ENCODE measurements around the gene USP43. TPM values are rescaled to one million over a fixed set of nuclear protein-coding genes. Genes with fewer than 3 reads are reported as not detected.
"Not testable (repeated sequence)": the region's sequence is repeated elsewhere in the genome, so short reads cannot be mapped to it uniquely, and the experiment has no call there.

USP43 gene
- total RNA-seq, 1 donor from 2014 or later: 3.8 TPM

DNA sequence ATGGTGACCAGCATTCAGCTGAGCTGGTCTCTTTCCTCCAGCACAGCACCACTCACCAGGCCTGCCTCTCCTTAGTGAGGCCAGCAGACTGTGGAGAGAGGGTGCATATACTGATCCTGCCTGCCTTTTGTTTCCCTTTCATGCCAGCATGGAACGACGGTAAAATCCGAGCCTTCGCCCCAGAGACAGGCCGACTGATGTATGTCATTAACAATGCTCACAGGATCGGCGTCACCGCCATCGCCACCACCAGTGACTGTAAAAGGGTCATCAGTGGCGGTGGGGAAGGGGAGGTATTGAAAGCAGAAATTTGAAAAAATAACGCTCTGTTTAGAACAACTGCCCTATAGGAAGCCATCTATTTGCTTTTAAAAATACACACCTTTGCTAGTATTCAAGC lies 12.6 kb upstream of the USP43 start:
- Mint-ChIP-seq H3K9me3 (ENCODE audit: unreplicated experiment) (no peaks in the 10 kb centered on the region), H3K4me3 (ENCODE audit: unreplicated experiment) (no peak overlapping the region), H3K36me3 (ENCODE audit: unreplicated experiment) (no peaks in the 10 kb centered on the region), H3K4me1 (ENCODE audit: unreplicated experiment) (no peaks in the 10 kb centered on the region), H3K27me3 (ENCODE audit: unreplicated experiment) (peaks cover 21% of the 10 kb centered on the region), H3K27ac (ENCODE audit: unreplicated experiment) (no peak overlapping the region)
- peak; percentile 76 for DNase-seq (ENCODE audit: extremely low spot score, unreplicated experiment)
- TF ChIP-seq, protein P1, sequence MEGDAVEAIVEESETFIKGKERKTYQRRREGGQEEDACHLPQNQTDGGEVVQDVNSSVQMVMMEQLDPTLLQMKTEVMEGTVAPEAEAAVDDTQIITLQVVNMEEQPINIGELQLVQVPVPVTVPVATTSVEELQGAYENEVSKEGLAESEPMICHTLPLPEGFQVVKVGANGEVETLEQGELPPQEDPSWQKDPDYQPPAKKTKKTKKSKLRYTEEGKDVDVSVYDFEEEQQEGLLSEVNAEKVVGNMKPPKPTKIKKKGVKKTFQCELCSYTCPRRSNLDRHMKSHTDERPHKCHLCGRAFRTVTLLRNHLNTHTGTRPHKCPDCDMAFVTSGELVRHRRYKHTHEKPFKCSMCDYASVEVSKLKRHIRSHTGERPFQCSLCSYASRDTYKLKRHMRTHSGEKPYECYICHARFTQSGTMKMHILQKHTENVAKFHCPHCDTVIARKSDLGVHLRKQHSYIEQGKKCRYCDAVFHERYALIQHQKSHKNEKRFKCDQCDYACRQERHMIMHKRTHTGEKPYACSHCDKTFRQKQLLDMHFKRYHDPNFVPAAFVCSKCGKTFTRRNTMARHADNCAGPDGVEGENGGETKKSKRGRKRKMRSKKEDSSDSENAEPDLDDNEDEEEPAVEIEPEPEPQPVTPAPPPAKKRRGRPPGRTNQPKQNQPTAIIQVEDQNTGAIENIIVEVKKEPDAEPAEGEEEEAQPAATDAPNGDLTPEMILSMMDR (IDR thresholded peaks at IDR 0.05): no peak

DNA sequence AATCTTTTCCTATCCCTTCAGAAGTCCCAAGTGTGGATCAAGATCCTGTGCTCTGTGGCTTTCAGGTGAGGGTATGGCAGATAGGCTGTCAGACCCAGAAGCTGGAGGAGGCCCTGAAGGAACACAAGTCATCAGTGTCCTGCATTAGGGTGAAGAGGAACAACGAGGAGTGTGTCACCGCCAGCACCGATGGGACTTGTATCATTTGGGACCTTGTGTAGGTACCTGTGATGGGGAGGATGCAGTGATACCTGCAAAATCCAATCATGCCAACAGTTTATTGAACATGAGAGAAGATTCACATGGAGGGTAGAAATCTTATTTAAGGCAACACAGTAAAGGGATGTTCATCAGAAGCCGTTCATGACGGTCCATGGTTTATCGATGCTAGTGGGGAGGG lies 10.0 kb upstream of the USP43 start:
- Mint-ChIP-seq H3K36me3 (ENCODE audit: unreplicated experiment) (no peaks in the 10 kb centered on the region), H3K4me3 (ENCODE audit: unreplicated experiment) (no peak overlapping the region), H3K4me1 (ENCODE audit: unreplicated experiment) (no peaks in the 10 kb centered on the region), H3K9me3 (ENCODE audit: unreplicated experiment) (no peaks in the 10 kb centered on the region), H3K27ac (ENCODE audit: unreplicated experiment) (no peak overlapping the region), H3K27me3 (ENCODE audit: unreplicated experiment) (peaks cover 15% of the 10 kb centered on the region)
- TF ChIP-seq, protein P1 (IDR thresholded peaks at IDR 0.05): no peak
- DNase-seq (ENCODE audit: extremely low spot score, unreplicated experiment): peak; percentile 63

DNA sequence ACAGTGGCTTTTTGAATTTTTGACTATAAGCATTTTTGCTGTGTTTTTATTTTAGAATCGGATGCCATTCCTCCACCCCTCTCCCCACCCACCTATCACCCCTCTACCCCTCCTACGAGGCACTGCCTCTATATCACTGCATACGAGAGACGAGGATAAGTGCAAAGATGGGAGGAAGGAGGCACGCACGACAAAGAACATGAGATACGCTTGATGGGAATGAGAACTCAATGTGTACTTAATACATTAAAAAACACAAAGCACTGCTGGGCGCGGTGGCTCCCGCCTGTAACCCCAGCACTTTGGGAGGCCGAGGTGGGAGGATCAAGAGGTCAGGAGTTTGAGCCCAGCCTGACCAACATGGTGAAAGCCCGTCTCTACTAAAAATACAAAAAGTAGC lies 8.8 kb upstream of the USP43 start:
- Mint-ChIP-seq H3K9me3 (ENCODE audit: unreplicated experiment) (no peaks in the 10 kb centered on the region), H3K4me3 (ENCODE audit: unreplicated experiment) (no peak overlapping the region), H3K4me1 (ENCODE audit: unreplicated experiment) (no peaks in the 10 kb centered on the region), H3K27ac (ENCODE audit: unreplicated experiment) (no peak overlapping the region), H3K27me3 (ENCODE audit: unreplicated experiment) (peaks cover 15% of the 10 kb centered on the region), H3K36me3 (ENCODE audit: unreplicated experiment) (no peaks in the 10 kb centered on the region)
- TF ChIP-seq, protein P1 (IDR thresholded peaks at IDR 0.05): no peak
- DNase-seq (ENCODE audit: extremely low spot score, unreplicated experiment): peak; percentile 54

DNA sequence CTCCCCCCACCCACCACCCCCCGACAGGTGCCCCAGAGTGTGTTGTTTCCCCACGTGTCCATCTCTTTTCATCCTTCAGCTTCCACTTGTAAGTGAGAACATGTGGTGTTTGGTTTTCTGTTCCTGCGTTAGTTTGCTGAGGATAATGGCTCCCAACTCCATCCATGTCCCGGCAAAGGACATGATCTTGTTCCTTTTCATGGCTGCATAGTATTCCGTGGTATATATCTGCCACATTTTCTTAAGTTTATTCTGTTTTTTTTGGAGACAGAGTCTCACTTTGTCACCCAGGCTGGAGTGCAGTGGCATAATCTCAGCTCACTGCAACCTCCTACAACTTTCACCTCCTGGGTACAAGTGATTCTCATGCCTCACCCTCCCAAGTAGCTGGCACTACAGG lies 4.9 kb upstream of the USP43 start:
- peak; percentile 7 for DNase-seq (ENCODE audit: extremely low spot score, unreplicated experiment)
- not testable (repeated sequence) for H3K27me3 Mint-ChIP-seq (ENCODE audit: unreplicated experiment); H3K4me3 Mint-ChIP-seq (ENCODE audit: unreplicated experiment); H3K9me3 Mint-ChIP-seq (ENCODE audit: unreplicated experiment); H3K36me3 Mint-ChIP-seq (ENCODE audit: unreplicated experiment); H3K27ac Mint-ChIP-seq (ENCODE audit: unreplicated experiment)
- peaks cover 11% of the 10 kb centered on the region for H3K4me1 Mint-ChIP-seq (ENCODE audit: unreplicated experiment)

DNA sequence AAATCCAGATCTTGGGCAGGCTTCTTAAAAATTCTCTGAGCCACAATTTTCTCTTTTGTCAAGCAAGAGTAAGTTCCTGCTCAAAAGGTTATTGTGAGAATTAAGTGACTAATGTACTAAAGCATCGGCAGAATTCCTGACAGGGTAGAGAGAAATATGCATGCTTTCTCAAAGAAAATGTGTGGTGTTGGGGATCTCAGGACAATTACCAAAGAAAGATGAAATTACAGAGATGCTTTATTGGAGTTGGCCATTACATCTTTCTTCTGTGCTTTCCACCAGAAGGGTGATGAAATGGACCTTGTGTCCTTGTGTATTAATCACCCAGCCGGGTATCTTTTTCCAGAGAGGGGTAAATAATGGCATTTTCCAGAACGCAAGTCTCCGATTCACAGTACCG lies 1.7 kb upstream of the USP43 start:
- TF ChIP-seq, protein P1 (IDR thresholded peaks at IDR 0.05): no peak
- Mint-ChIP-seq H3K36me3 (ENCODE audit: unreplicated experiment) (no peaks in the 10 kb centered on the region), H3K27ac (ENCODE audit: unreplicated experiment) (no peak overlapping the region), H3K4me1 (ENCODE audit: unreplicated experiment) (peaks cover 36% of the 10 kb centered on the region), H3K27me3 (ENCODE audit: unreplicated experiment) (no peaks in the 10 kb centered on the region), H3K9me3 (ENCODE audit: unreplicated experiment) (no peaks in the 10 kb centered on the region), H3K4me3 (ENCODE audit: unreplicated experiment) (no peak overlapping the region)
- DNase-seq (ENCODE audit: extremely low spot score, unreplicated experiment): no peak

Measured in osteocyte (in vitro differentiated cells).